Endometrial microvascular endothelial cells (primary cell): ENCODE results near the gene PTPRS. TPM values are rescaled to one million over a fixed set of nuclear protein-coding genes. Genes with fewer than 3 reads are reported as not detected.

Experiments
- in situ Hi-C: cut with HindIII; loops from 2 replicates; pipeline ENCODE4 v1.10.0; 2017; ENCODE audit warnings: low sequenced_read_pairs, low pct_unique_long_range_greater_than_20kb; ENCODE audit errors: inconsistent ontology term
- total RNA-seq: library from RNA; depleted of rRNA; stranded (reverse); fragments of >200 nt; gene quantifications from one replicate; pipeline ENCODE4 v1.2.3, GENCODE V29; 2015; ENCODE audit errors: inconsistent ontology term

PTPRS gene
- total RNA-seq, 1 donor from 2014 or later = 5.3 TPM

DNA sequence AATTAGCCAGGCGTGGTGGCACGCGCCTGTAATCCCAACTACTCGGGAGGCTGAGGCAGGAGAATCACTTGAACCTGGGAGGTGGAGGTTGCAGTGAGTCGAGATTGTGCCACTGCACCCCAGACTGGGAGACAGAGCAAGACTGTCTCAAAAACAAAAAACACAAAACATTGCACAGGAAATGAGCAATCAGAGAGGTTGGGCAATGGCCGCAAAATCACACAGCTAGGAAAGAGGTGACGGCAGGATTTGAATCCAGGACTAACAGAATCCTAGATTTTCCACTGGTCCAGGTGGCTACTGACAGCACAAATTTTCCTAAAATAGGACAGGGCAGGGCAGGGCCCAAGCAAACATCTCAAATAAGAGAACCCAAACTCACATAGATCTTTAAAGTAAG lies 23.3 kb downstream of the PTPRS start:
- in situ Hi-C loops = loop anchor here (10.0 kb wide), 1 partner anchor 63 kb away; no protein-coding TSS in a partner anchor

DNA sequence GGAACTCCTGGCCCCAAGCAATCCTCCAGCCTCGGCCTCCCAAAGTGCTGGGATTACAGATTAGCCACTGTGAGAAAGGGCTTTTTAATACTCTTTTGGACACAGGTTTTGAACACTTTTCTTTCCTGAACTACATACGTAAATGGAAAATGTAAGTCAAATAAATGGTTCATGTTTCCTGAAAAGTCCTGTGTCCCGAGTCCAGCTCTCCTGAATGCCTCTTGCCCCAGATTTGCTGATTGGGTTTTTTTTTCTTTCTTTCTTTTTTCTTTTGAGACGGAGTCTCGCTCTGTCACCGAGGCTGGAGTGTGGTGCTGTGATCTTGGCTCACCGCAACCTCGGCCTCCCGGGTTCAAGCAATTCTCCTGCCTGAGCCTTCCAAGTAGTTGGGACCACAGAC lies 24.5 kb downstream of the PTPRS start:
- in situ Hi-C loops = loop anchor here (10.0 kb wide), 1 partner anchor 61 kb away; no protein-coding TSS in a partner anchor

DNA sequence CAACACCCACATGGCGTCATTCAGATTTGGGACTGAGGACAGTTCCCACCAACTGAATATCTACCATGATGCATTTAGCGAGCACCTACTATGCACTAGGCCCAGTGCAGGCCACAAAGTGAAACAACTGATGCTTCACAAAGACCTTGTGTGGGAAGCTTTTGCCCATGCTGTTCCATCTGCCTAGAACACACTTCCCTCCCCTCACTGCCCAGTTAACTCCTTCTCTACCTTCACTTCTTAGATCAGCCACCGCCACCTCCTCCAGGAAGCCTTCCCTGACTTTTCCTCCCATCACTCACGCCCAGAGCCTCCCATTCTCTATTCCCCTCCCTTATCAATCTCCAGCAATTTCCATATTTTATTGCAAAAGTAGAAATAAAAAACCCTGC lies 25.7 kb downstream of the PTPRS start:
- in situ Hi-C loops = loop anchor here (10.0 kb wide), 1 partner anchor 60 kb away; no protein-coding TSS in a partner anchor

DNA sequence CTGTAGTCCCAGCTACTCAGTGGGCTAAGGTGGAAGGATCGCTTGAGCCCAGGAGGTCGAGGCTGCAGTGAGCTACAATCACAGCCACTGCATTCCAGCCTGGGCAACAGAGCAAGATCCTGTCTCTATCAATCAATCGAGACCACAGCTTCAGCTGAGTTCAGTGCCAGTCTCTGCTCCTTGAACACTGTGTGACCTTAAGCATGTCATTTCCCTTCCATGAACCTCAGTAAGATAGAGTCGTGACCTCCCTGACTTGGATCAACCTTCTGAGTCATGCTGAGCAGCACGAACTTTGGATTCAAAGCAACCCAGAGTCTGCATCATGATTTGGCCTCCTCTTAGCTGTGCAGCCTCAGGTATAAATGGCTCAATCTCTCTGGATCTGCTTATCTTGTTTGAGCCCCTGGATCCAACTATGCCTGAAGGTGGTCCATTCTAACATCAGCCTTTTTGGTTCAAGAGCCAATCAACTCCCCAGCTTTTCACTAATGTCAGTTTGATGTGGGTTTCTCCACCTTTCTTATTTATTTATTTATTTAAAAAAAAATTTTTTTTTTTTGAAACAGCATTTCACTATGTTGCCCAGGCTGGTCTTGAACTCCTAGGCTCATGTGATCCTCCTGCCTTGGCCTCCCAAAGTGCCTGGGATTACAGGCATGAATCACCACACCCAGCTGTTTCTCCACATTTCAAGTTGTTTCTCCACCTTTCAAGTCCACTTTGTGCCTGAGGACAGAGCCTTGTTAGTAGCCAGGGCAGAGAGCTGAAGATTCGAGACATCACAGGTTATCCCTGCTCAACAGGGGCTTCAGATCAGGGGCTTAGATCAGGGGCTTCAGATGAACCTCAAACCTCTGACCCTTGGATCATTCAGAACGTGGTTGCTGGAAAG lies 26.4 kb downstream of the PTPRS start:
- in situ Hi-C loops = loop anchor here (10.0 kb wide), 1 partner anchor 59 kb away; no protein-coding TSS in a partner anchor

DNA sequence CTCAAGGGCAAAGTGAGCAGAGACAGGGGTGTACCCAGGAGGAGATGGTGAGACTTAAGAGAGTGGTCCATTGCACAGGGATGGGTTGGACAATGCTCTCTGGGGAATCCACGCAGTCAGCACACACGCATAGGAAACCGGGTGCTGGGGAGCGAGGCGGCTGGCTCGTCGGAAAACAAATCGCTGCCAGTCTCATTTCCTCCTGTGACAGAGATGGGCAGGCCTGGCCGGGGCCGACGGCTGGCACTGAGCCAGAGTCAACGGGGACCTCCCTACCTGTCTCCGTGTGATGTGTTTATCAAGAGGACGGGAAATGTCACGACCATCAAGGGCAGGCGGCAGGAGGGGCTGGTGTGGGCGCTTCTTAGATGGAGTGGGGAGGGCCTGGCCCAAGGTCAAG lies 27.3 kb downstream of the PTPRS start:
- in situ Hi-C loops = loop anchor here (10.0 kb wide), 1 partner anchor 59 kb away; no protein-coding TSS in a partner anchor

DNA sequence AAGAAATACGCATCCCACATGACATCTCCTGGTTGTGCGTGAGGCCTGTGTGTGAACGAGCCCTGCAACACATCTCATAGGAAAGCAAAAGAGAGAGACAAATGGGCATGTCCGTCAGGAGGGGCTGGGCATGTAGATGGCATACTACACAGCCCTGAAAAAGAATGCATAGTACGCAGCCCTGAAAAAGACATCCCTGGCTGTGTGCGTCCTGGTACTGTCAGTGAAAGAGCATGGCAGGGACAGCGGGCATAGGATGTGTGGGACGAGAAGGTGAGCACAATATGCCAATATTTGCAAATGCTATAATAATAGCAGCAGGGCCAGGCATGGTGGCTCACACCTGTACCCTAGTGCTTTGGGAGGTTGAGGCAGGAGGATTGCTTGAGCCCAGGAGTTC lies 28.6 kb downstream of the PTPRS start:
- in situ Hi-C loops = loop anchor here (10.0 kb wide), 1 partner anchor 57 kb away; no protein-coding TSS in a partner anchor

DNA sequence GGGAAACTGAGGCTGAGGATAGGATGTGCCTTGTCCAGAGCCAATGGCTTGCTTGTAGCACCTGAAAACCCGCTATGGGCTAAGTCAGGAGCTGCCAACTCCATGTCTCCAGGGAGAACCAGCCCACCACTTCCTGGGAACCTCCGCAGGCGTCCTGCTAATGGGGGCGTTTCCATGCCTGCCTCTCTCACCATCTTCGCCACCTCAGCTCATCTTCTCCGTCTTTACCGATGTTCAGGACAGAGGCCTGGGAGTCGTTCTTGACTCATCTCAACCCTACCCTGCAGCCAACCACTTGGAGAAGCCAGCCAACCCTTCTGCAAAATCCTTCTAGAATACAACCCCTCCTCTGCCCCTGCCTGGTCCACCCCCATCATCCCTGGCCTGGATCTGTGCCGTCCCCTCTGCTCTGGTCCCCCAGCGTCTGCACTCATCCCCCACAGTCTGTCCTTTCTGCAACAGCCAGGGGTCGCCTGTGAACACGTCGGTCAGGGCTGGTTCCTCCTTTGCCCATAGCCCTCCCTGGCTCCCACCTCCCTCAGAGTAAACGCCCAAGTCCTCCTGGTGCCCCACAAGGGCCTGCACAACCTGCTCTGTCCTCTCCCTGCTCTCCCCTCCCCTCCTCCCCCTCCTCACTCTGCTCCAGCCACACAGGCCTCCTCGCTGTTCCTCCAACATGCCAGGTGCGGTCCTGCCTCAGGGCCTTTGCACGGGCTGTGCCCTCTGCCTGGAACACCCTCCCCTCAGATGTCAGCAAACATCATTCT lies 31.0 kb downstream of the PTPRS start:
- in situ Hi-C loops = loop anchor here (10.0 kb wide), 1 partner anchor 55 kb away; no protein-coding TSS in a partner anchor

DNA sequence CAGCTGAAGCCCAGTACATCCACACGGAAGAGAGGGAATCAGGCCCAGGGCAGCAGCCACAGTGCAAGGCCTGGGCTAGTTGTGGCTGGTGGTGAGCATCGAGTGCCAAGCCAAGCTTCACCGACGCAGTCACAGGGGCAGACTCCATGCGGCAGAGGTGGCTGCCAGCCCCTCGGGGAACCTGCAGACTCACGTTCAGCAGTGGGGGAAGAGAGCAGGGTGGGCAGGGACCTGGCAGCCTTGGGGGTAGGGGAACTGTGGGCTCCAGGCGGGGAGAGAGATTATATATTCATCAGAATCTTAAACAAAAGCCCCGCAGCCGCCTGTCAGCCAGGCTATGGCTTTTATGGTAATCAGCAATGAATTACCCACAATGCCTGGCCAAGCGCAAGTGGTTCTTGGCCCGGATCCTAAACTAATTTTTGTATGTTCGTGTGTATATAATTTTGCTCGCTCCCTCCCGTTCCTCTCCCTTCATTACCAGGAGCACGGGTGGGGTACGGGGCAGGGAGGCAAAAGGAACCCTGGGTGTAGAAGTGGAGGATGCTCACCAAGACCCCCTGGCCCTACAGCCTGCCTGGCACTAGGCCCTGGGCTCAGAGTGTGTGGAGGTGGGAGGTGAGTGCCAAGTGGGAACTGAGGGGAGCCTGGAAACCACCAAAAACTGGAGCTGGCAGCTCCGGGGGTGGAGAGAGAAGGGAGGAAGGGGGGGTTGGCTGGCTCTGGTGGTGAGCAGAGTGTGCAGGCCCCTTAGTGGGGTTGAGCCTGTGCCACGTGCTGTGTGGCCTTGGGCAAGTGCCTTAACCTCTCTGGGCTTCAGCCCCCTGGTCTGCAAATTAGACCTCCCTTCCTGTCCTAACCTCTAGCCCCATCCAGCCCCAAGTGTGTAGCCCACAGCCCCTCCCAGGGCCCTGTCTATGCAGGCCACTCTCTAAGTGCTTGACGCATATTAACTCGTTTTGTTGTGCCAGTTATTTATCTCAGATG lies 31.9 kb downstream of the PTPRS start:
- in situ Hi-C loops = no loop called here

DNA sequence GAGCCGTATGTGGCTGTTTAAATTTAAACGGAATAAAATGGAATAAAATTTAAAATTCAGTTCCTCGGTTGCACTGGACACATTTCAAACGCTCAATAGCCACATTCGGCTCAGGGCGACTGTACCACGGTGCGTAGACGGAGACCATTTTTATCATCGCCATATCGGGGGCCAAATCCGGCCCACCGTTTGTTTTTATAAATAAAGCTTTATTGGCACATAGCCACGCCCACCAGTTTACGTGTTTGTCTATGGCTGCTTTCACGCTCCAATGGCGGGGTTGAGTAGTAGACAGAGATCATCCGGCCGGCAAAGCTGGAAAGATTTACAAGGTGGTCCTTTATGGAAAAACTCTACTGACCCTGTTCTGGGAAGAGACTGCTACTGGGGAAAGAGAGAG lies 33.0 kb downstream of the PTPRS start:
- in situ Hi-C loops = no loop called here

DNA sequence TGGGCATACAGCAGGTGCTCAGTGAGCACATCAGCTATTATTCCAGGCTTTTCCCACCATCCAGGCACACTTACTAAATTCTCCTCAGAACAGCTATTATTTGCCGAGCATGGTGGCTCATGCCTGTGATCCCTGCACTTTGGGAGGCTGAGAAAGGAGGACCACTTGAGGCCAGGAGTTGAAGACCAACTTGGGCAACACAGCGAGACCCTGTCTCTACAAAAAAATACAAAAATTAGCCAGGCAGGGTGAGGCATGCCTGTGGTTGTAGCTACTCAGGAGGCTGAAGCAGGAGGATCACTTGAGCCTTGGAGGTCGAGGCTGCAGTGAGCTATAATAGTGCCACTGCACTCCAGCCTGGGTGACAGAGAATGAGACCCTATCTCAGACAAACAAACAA lies 35.4 kb downstream of the PTPRS start:
- in situ Hi-C loops = no loop called here

DNA sequence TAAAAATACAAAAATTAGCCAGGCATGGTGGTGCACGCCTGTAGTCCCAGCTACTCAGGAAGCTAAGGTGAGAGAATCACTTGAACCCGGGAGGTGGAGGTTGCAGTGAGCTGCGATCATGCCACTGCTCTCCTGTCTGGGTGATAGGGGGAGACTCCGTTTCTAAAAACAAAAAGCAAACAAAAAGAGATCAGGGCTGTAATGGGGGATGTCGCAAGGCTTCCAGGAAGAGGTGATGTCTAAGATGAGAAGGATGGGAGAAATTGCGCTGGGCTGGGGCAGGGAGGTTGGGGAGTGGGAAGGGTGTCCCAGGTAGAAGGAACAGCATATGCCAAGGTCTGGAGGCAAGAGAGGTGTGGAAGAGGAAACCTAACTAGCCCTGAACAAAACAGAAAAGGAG lies 36.1 kb downstream of the PTPRS start:
- in situ Hi-C loops = no loop called here

DNA sequence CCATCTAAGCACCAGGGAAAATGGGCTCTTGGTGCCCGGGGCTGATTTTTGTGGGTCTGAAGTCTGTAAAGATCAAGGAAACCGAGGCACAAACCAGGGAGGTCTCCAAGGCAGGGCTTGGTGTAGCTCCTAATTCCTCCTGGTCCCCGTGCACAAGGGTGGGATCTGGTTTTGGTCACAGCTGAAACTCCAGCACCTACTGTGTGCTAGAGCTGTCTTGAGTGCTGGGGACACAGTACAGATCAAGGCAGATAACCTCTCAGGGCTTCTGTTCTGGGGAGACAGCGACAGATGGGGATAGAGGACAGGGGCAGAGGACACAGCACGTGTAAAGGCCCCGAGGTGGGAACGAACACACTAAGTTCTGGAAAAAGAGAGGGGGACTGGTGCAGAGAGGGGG lies 37.4 kb downstream of the PTPRS start:
- in situ Hi-C loops = no loop called here

DNA sequence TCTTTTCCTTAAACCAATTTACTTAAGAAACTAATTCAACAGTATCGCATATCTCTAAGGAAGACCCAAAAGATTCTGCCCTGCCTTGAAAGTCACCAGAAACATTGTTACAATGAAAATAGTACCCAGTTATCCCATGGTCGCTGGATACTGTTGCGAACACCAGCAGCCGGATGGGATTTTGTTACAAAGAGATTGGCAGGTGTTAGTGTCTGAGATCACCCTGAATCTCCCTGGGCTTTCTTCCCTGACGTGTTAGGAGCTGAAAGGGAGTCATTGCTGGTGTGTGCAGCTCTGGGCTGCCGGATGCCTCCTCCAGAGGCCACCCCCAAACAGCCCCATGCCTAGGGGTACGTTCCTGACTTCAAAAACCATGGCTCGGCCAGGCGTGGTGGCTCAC lies 38.2 kb downstream of the PTPRS start:
- in situ Hi-C loops = no loop called here

DNA sequence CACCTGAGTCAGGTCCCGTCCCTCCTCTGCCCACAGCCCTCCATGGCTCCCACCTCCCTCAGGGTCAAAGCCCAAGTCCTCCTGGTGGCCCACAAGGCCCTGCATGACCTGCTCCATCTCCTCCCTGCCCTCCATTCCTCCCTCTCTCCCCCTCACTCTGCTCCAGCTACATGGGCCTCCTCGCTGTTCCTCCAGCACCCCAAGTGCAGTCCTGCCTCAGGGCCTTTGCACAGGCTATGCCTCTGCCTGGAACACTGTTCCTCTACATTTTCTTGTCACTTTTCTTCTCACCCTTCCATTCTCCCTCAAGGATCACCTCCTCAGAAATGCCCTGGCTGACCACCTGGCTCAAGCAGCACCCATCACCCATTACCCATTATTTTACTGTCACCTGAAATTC lies 41.5 kb downstream of the PTPRS start:
- in situ Hi-C loops = no loop called here

DNA sequence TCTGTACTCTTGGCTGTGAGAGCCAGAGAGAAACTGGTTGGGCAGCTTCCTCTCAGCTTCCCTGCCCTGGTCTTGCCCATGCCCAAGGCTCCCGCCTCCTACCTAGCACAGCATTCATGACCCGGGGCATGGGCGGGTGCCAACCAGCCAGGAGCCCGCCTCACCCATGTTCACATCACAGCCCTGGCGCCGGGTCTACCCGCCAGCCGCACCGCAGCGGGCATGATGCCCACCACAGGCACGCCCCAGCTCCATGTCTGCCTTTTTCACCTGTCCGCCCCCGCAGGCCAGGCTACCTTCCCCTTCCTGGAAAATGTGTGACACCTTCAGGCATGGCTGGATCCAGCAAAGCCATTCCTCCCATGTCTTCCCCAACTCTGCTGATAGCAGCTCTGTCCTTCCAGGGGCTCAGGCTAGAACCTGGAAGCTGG lies 42.1 kb downstream of the PTPRS start:
- in situ Hi-C loops = no loop called here

DNA sequence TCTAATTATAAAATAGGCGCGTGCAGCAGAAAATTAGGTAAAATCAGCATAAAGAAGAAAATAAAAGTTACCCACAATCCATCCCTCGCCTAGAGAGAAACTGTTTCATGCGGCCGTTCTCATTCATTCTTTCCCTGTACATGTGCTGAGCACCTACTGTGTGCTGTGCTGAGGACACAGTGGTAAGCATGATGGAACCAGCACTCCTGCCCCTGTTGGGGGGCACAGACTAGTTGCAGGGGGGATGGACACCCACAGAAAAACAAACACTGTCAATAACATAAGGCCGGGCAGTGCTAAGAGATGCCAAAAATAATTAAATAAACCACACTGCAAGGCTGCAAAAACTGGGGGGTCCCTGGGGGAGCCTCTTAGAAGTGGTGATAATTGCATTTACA lies 43.3 kb downstream of the PTPRS start:
- in situ Hi-C loops = no loop called here

DNA sequence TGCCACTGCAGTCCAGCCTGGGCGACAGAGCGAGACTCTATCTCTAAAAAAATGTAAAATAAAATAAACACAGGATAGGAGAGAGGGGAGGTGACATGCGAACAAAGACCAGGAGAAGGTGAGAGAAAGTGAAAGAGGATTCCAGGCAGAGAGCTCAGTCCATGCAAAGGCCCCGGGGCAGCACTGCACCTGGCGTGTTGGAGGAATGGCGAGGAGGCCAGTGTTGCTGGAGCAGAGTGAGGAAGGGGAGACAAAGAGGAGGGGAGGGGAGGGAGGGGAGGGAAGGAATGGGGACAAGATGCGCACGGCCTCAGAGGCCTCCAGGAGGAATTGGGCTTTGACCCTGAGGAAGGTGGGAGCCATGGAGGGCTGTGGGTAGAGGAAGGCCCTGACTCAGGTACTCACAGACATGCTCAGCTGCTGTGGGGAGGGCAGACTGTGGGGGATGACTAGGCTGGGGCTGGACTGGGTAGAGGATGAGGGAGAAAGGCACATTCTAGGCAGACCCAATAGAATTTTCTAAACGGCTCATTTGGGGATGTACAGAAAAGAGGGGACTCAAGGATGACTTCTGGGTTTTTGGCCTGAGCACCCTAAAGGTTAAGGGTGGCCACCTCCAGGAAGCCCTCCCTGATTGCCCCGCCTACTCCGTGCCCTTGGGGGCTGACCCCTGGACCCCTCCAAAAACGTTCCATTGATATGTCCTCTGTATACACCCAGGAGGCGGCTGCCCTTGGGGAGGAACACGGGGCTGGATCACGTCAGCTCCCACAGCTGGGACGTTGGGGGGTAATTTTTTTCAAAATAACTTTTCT lies 43.9 kb downstream of the PTPRS start:
- in situ Hi-C loops = no loop called here

DNA sequence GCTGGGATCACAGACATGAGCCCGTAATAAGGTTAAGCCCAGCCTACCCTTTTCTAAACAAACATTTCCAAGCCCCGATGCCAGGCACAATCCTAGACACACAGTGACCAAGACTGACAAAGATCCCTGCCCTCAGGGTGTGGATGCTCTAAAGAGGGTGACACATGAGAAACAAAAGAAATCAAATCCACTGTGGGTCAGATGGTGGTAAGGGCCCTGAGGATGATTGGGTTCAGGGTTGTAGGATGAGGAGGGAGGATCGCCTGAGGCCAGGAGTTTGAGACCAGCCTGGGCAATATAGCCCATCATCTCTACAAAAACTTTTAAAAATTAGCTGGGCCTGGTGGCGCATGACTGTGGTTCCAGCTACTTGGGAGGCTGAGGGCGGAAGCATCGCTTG lies 44.6 kb downstream of the PTPRS start:
- in situ Hi-C loops = no loop called here
